Measurements from ENCODE around the gene MACROD2. TPM values are rescaled to one million over a fixed set of nuclear protein-coding genes. Genes with fewer than 3 reads are reported as not detected.

The MACROD2 gene
- total RNA-seq, 2 donors from 2014 or later, result 0.94 to 10.4 TPM

DNA sequence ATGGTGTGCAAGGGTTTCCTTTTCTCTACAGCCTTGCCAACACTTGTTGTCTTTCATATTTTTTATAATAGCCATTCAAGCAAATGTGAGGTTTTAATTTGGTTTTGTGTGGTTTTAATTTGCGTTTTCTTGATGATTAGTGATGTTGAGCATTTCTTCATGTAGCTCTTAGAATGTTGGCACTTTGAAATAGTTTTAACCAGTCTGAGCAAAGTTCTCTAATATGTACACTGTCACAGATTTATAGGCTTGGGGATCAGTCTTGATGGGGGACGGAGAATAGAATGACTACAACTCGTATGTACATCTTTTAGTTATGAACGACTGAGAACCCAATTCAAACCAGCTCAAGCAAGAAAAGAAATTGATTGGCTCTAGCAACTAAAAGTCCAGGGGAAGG, 1574.8 kb downstream of the MACROD2 start:
- Histone ChIP-seq H3K27ac (no peak overlapping the region), H3K4me3 (no peak overlapping the region), H3K36me3 (no peaks in the 10 kb centered on the region), H3K27me3 (no peaks in the 10 kb centered on the region), H3K4me1 (no peaks in the 10 kb centered on the region), H3K9me3 (no peaks in the 10 kb centered on the region)
- TF ChIP-seq, protein P1, sequence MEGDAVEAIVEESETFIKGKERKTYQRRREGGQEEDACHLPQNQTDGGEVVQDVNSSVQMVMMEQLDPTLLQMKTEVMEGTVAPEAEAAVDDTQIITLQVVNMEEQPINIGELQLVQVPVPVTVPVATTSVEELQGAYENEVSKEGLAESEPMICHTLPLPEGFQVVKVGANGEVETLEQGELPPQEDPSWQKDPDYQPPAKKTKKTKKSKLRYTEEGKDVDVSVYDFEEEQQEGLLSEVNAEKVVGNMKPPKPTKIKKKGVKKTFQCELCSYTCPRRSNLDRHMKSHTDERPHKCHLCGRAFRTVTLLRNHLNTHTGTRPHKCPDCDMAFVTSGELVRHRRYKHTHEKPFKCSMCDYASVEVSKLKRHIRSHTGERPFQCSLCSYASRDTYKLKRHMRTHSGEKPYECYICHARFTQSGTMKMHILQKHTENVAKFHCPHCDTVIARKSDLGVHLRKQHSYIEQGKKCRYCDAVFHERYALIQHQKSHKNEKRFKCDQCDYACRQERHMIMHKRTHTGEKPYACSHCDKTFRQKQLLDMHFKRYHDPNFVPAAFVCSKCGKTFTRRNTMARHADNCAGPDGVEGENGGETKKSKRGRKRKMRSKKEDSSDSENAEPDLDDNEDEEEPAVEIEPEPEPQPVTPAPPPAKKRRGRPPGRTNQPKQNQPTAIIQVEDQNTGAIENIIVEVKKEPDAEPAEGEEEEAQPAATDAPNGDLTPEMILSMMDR (IDR thresholded peaks at IDR 0.05), result no peak
- DNase-seq (ENCODE audit: low spot score), result no peak

DNA sequence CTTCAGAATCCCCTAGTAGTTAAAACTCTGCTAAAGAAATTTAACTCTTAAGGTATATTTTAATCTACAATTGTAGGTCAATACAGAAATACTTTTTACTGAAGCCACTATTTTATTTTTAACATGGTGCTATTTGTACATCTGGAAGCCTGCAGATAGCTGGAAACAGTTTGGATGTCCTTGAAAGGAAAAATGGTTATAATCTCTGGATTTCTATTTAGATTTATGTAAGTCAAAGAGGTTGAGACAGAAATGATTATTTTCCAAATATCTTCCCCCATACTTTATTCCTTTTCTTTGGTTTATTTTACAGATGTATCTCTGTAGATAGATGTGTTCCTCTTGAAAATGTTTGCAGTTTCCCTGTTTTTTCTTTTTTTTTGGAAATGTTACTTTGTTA, 1575.7 kb downstream of the MACROD2 start:
- H3K36me3 ChIP-seq, result no peaks in the 10 kb centered on the region
- no peaks in the 10 kb centered on the region for H3K4me1 ChIP-seq
- no peaks in the 10 kb centered on the region for H3K27me3 ChIP-seq
- H3K27ac ChIP-seq, result no peak overlapping the region
- H3K9me3 ChIP-seq, result no peaks in the 10 kb centered on the region
- no peak for DNase-seq (ENCODE audit: low spot score)
- TF ChIP-seq, protein P1 (IDR thresholded peaks at IDR 0.05), result no peak
- no peak overlapping the region for H3K4me3 ChIP-seq

DNA sequence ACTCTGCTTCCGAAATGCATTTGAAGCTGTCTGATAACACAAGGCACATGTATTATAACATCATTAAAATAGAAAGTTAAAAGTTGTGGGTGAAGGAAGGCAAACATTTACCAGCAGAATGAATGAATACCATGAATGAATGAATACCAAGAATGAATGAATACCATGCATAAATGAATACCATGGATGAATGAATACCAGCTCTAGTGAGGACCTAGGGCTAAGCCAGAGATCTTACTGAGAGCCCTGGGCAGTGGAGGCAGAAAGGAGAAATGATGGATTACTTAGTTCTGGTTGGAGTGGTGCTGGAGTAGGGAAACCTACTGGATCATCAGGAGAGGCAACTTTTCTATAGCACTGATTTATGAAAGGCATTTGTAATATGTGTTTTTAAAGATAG, 1579.9 kb downstream of the MACROD2 start:
- H3K9me3 ChIP-seq, result no peaks in the 10 kb centered on the region
- H3K4me1 ChIP-seq, result no peaks in the 10 kb centered on the region
- H3K36me3 ChIP-seq, result no peaks in the 10 kb centered on the region
- no peak for DNase-seq (ENCODE audit: low spot score)
- H3K27me3 ChIP-seq, result no peaks in the 10 kb centered on the region
- H3K27ac ChIP-seq, result no peak overlapping the region
- TF ChIP-seq, protein P1 (IDR thresholded peaks at IDR 0.05), result no peak
- no peak overlapping the region for H3K4me3 ChIP-seq

DNA sequence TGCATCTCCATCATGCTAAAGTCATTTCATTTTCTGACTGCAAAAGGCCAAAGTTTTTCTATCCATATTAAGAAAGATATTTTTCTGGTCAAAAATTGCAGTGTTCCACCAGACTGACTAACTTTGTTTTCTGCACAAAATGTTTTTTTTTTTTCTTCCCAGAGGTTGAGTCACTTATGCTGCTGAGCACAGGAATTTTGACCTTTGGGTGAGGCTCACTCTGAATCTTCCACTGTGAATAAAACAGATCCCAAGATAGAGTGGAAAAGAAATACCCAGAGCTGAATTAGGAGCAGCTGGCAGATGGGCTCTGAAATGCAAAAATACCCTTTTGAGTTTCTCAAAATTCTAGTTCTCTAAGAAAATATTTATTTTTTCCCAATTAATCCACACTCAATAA, 1581.1 kb downstream of the MACROD2 start:
- Histone ChIP-seq H3K9me3 (no peaks in the 10 kb centered on the region), H3K27me3 (no peaks in the 10 kb centered on the region), H3K27ac (no peak overlapping the region), H3K36me3 (no peaks in the 10 kb centered on the region), H3K4me1 (no peaks in the 10 kb centered on the region), H3K4me3 (no peak overlapping the region)
- DNase-seq (ENCODE audit: low spot score), result no peak
- TF ChIP-seq, protein P1 (IDR thresholded peaks at IDR 0.05), result no peak

DNA sequence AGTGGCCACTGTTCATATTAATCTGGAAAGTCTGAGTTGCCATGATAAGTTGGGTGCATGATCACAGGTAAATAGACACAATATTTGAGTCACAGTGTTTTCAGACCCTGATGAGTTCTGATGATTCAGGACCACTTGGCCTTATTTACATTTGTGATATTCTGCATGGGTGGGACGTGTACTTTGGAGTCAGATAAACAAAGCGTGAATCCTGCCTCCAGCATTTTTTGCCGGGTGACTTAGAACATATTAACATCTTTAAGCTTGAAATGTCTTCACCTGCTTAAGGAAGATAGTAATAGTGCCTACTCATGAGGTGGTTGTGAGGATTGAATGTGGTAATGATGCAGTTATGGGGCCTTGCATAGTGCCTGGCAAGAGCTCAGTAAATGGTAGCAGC, 1582.8 kb downstream of the MACROD2 start:
- no peak overlapping the region for H3K27ac ChIP-seq
- no peaks in the 10 kb centered on the region for H3K4me1 ChIP-seq
- no peaks in the 10 kb centered on the region for H3K36me3 ChIP-seq
- H3K4me3 ChIP-seq, result no peak overlapping the region
- no peak for DNase-seq (ENCODE audit: low spot score)
- no peaks in the 10 kb centered on the region for H3K27me3 ChIP-seq
- TF ChIP-seq, protein P1 (IDR thresholded peaks at IDR 0.05), result no peak
- no peaks in the 10 kb centered on the region for H3K9me3 ChIP-seq

DNA sequence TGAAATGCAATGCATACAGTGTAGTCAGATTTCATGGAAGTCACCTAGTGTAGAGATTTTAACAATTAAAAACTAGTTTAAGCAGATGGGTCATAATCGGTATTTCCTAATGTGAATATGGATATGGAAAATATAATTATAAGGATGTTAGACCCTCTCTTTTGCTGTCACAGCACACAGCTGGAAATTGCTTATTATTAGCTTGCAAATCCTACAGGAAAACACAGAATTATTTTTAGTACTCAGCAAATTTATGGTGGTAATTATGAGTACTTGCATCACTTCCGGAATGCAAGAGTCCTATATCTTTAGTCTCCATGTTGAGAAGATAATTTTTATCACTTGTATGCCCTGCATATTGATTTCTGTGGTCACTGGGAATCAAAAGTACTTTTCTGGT, 1584.4 kb downstream of the MACROD2 start:
- no peak overlapping the region for H3K27ac ChIP-seq
- no peaks in the 10 kb centered on the region for H3K36me3 ChIP-seq
- DNase-seq (ENCODE audit: low spot score), result no peak
- H3K27me3 ChIP-seq, result no peaks in the 10 kb centered on the region
- TF ChIP-seq, protein P1 (IDR thresholded peaks at IDR 0.05), result no peak
- no peak overlapping the region for H3K4me3 ChIP-seq
- H3K4me1 ChIP-seq, result no peaks in the 10 kb centered on the region
- H3K9me3 ChIP-seq, result no peaks in the 10 kb centered on the region

All from right atrium auricular region (tissue), 2 donors.